Thyroid gland (tissue), 4 donors: Measurements from ENCODE around the gene LSM4. TPM values are rescaled to one million over a fixed set of nuclear protein-coding genes. Genes with fewer than 3 reads are reported as not detected.
A peak's percentile ranks its signal among the peaks of the same experiment; 100 is the strongest.

Experiments
- DNase-seq, 2 donors: peaks; one replicate each; pipeline ENCODE4 v3.0.0-alpha.2; 2019
- H3K27ac ChIP-seq, 3 donors: fragments of 200-600 bp; sonication (generic); 1 replicate in 2 of 3; 2 replicates in 1 of 3; pipeline ENCODE4 v1.5.1; 2016 to 2019; ENCODE audit warnings: mild to moderate bottlenecking in 1 of 3, moderate library complexity in 1 of 3
- H3K27me3 ChIP-seq: fragments of 200-600 bp; sonication (generic); one replicate; pipeline ENCODE4 v1.5.1; 2019
- H3K36me3 ChIP-seq, 2 donors: fragments of 200-600 bp; sonication (generic); one replicate each; pipeline ENCODE4 v1.5.1; 2016 to 2019
- H3K4me1 ChIP-seq, 2 donors: fragments of 200-600 bp; sonication (generic); one replicate each; pipeline ENCODE4 v1.5.1; 2017 to 2019
- H3K4me3 ChIP-seq, 3 donors: fragments of 200-600 bp; sonication (generic); replicated peaks in 1 of 3; 1 replicate in 2 of 3; 2 replicates in 1 of 3; pipeline ENCODE4 v1.5.1; 2016; ENCODE audit warnings: mild to moderate bottlenecking in 1 of 3
- H3K9me3 ChIP-seq: fragments of 200-600 bp; sonication (generic); one replicate; pipeline ENCODE4 v1.5.1; 2017
- POLR2A ChIP-seq, 2 donors: fragments of 450-650 bp; IDR thresholded peaks; one replicate each; pipeline ENCODE4 v1.6.1; 2017; ENCODE audit warnings: antibody characterized with exemption in 2 of 2, mild to moderate bottlenecking in 2 of 2, moderate library complexity in 1 of 2
- WGBS, 2 donors: methylation state at CpG; one replicate each; pipeline ENCODE4 v1.1.5; 2017; 5-methylcytosine and 5-hydroxymethylcytosine counted together
- intact Hi-C: fragments of 100-400 bp; cut with DNase I; formaldehyde crosslinking; loops from one replicate; pipeline ENCODE4 v1.15.1; 2023
- total RNA-seq, 4 donors: library from RNA; depleted of rRNA; stranded (reverse); fragments of >200 nt; gene quantifications; one replicate each; pipeline ENCODE4 v1.2.3, GENCODE V29; 2016
- TF ChIP-seq, protein P1 (sequence below), 6 experiments: fragments of 200-600 bp in 3 of 6; fragments of 450-650 bp in 3 of 6; sonication (generic) in 3 of 6; IDR thresholded peaks; one replicate each; pipeline ENCODE4 v1.5.1; 2016 to 2019; ENCODE audit warnings: antibody characterized with exemption in 6 of 6, mild to moderate bottlenecking in 2 of 6, inconsistent platforms in 1 of 6, moderate library complexity in 1 of 6

LSM4 gene
- total RNA-seq, 4 donors from 2014 or later = 55.2 to 203 (median 140) TPM

DNA sequence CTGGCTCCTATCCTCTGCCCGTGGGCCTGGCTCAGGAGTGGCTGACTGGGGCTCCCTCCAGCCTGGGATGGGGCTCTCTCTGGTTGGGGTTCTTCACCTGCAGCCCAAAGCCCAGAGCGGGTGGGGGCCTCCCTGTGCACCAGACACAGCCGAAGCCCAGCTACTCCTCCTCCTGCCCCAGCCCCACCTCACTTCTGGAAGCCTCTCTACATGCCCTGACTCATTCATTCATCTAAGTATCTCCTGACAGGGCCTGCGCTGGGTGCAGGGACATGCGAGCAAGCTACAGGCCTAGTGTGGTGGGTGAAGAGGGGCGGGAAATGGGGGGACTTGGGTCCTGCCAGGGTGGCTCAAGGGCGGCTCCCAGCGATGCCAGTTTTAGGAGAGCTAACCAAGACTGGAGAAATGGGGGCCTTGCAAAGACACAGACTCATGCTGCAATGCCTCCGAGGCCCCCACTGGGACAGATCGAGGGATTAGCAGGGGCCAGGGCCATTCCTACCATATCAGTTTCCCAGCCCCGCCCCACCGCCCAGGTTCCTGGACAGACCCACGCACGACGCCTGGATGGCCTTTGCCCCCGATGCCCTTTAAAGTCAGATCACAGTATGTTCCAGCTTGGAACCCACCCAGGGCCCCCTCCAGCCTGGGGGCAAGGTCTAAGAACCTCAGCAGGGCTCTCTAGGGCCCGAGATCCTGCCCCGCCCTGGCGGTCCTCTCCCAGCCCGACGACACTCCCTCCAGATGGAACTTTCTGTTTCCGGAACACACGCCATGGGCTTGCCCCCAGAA lies 12.6 kb downstream of the LSM4 start:
- DNase-seq = no peak
- peaks cover 13 to 40% of the 10 kb centered on the region in 2 donors for H3K4me1 ChIP-seq
- H3K36me3 ChIP-seq = peaks cover 7 to 10% of the 10 kb centered on the region in 2 donors
- no peak for TF ChIP-seq POLR2A (IDR thresholded peaks at IDR 0.05)
- TF ChIP-seq, protein P1, sequence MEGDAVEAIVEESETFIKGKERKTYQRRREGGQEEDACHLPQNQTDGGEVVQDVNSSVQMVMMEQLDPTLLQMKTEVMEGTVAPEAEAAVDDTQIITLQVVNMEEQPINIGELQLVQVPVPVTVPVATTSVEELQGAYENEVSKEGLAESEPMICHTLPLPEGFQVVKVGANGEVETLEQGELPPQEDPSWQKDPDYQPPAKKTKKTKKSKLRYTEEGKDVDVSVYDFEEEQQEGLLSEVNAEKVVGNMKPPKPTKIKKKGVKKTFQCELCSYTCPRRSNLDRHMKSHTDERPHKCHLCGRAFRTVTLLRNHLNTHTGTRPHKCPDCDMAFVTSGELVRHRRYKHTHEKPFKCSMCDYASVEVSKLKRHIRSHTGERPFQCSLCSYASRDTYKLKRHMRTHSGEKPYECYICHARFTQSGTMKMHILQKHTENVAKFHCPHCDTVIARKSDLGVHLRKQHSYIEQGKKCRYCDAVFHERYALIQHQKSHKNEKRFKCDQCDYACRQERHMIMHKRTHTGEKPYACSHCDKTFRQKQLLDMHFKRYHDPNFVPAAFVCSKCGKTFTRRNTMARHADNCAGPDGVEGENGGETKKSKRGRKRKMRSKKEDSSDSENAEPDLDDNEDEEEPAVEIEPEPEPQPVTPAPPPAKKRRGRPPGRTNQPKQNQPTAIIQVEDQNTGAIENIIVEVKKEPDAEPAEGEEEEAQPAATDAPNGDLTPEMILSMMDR (IDR thresholded peaks at IDR 0.05) = no peak
- 95% methylated on average over 18 to 23 of the region's 23 CpGs for WGBS, 2 donors
- H3K27me3 ChIP-seq = no peaks in the 10 kb centered on the region
- H3K4me3 ChIP-seq = no peak overlapping the region
- no peak overlapping the region for H3K27ac ChIP-seq
- intact Hi-C loops = no loop called here
- H3K9me3 ChIP-seq = no peaks in the 10 kb centered on the region

DNA sequence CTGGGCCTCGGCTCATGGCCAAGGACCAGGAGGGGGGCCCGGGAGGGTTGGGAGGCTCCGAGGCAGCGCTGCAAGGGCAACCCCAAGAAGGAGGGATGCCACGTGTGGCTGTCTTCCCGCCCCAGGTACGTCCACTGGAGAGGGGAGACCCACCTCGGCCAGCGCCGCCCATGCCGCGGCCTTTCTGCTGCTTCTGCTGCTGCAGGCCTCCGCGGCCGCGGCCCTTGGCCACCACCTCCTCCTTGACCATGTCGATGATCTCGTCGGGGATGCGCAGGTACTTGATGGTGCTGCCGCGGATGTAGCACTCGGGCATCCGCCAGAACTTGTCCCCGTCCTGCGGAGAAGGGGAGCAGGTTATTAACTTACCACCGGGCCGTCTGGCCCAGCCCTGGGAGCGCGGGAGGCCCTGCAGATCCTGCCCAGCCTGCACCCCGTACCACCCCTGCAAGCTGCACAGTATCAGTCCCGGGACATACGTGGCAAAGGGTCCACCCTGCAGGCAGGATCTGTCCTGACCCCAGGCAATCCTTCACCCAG lies 13.3 kb downstream of the LSM4 start:
- intact Hi-C loops = no loop called here
- TF ChIP-seq, protein P1 (IDR thresholded peaks at IDR 0.05) = no peak
- no peak for TF ChIP-seq POLR2A (IDR thresholded peaks at IDR 0.05)
- peaks cover 7 to 10% of the 10 kb centered on the region in 2 donors for H3K36me3 ChIP-seq
- WGBS, 2 donors = 91 to 97% methylated on average over 12 to 32 of the region's 33 CpGs
- no peak for DNase-seq
- no peak overlapping the region for H3K4me3 ChIP-seq
- no peaks in the 10 kb centered on the region for H3K27me3 ChIP-seq
- H3K9me3 ChIP-seq = no peaks in the 10 kb centered on the region
- no peak overlapping the region for H3K27ac ChIP-seq
- H3K4me1 ChIP-seq = peaks cover 20 to 47% of the 10 kb centered on the region in 2 donors

DNA sequence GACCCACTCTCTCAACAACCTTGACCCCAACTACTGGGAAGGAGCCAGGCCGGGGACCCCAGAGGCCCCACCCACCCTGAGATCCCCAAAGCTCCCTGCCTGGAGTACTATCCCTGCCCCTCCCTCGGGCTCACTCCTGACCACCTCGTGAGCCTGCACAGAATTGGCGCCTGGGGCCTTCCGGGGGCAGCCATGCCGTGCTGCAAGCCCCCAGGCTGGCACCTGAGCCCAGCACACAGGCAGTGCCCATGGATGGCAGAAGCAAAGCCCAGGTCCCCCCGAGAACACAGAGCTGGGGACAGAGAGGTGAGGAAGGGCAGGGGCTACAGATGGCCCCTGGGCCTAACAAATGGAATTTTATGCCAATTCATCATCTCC lies 13.9 kb downstream of the LSM4 start:
- H3K27me3 ChIP-seq = no peaks in the 10 kb centered on the region
- WGBS, 2 donors = 82 to 100% methylated on average over 2 to 5 of the region's 7 CpGs
- peaks cover 26 to 54% of the 10 kb centered on the region in 2 donors for H3K4me1 ChIP-seq
- H3K4me3 ChIP-seq = no peak overlapping the region
- TF ChIP-seq, protein P1 (IDR thresholded peaks at IDR 0.05) = no peak
- TF ChIP-seq POLR2A (IDR thresholded peaks at IDR 0.05) = no peak
- H3K36me3 ChIP-seq = peaks cover 7 to 10% of the 10 kb centered on the region in 2 donors
- intact Hi-C loops = no loop called here
- DNase-seq = no peak
- H3K27ac ChIP-seq = no peak overlapping the region
- H3K9me3 ChIP-seq = no peaks in the 10 kb centered on the region

DNA sequence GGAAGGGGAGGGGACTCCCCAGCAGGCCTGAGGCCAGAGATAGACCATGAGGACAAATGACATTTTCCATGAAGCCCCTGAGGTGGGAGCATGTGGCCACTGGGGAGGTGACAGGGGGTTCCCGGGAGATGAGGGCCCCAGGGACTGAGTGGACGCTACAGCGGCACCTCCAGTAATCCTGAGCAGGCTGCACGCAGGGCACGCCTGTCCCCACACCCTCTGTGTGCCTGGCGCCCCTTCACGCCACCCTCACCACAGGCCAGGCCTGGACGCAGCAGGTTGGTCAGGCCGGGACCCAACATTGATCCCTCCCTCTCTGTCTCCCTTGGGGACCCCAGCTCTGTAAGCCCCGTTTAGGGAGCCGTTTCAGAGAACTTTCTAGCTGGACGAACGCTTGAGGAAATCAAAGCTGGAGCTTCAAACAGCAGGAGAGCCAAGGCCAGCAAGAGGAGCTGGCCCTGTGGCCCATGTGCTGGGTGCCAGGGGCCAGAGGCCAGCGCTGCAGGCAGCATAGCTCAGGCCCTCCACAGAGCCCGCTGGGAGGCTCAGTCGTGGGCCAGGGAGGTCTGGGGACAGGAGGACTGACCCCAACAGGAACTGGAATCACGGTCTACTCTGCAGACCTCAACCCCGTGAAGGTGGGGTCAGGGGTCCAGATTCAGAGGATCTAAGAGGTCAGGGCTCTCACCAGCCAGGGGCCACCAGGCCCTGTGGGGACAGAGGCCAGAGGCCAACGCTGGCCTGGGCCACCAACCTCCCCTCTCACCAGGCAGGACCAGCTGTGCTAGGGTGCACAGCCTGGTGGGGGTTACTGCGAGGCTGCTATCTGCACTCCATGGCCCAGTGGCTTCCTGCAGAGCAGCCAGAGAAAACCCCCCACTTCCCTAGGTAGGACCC lies 14.6 kb downstream of the LSM4 start:
- Histone ChIP-seq H3K9me3 (no peaks in the 10 kb centered on the region), H3K27me3 (no peaks in the 10 kb centered on the region), H3K4me3 (no peak overlapping the region), H3K27ac (peak overlapping the region in 2 of 3 donors; percentile 65 to 96), H3K4me1 (peaks cover 28 to 58% of the 10 kb centered on the region in 2 donors), H3K36me3 (peaks cover 7 to 10% of the 10 kb centered on the region in 2 donors)
- intact Hi-C loops = no loop called here
- no peak for DNase-seq
- no peak for TF ChIP-seq POLR2A (IDR thresholded peaks at IDR 0.05)
- TF ChIP-seq, protein P1 (IDR thresholded peaks at IDR 0.05) = no peak
- 74 to 87% methylated on average over 17 of the region's 20 CpGs for WGBS, 2 donors
